NCI-H2107 (cell line): Measurements from ENCODE around the gene KBTBD3.
"Not testable (repeated sequence)": the region's sequence is repeated elsewhere in the genome, so short reads cannot be mapped to it uniquely, and the experiment has no call there.

Experiments used
- DNase-seq: peaks from one replicate; lab custom pipeline; 2025; lab: John Stamatoyannopoulos, UW

Gene KBTBD3

DNA sequence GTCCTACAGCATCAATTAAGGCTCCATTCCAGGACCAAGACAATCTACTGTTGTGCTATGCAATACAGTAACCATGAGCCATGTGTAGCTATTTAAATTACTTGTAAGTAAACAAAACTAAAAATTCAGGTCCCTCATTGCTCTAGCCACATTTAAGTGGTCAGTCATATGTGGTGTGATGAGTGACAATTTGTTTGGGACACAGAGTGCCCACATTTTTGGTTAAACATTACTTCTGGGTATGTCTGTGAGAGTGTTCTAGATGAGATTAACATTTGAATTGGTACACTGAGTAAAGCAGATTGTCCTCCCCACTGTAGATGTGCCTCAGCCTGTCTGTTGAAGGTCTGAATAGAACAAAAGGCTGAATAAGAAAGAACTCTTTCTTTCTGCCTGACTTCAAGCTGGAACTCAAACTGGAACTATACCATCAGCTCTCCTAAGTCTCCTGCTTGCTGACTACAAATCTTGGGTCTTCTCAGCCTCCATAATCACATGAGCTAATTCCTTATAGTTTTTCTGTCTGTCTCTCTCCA lies 15.8 kb downstream of the KBTBD3 start:
- DNase-seq = no peak

DNA sequence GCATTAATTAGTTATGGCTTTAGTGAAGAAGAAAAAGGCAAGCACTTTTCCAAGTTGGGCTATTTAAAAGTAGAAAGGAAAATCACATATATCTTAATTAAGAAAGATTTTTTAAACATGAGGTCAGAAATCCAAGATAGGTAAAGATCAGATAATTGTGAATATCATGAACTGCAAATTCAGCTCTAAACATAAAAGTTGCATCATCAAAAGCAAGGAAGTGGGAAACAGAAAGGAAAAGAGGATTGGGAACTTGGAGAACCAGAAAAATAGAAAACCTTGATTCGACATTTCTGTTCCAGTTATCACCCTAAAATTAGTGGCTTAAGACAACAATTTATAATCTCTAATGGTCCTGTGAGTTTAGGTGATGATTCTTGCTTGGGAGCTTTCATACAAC lies 17.5 kb downstream of the KBTBD3 start:
- DNase-seq = no peak

DNA sequence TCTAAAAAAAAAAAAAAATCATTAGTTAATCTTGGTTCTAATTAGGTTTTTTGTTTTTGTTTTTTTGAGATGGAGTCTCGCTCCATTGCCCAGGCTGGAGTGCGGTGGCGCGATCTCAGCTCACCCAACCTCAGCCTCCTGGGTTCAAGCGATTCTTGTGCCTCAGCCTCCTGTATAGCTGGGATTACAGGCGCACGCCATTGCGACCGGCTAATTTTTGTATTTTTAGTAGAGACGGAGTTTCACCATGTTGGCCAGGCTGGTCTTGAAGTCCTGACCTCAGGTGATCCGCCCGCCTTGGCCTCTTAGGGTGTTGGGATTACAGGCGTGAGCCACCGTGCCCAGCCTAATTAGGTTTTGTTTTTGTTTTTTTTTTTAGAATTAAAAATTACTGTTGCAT lies 18.8 kb downstream of the KBTBD3 start:
- not testable (repeated sequence) for DNase-seq

DNA sequence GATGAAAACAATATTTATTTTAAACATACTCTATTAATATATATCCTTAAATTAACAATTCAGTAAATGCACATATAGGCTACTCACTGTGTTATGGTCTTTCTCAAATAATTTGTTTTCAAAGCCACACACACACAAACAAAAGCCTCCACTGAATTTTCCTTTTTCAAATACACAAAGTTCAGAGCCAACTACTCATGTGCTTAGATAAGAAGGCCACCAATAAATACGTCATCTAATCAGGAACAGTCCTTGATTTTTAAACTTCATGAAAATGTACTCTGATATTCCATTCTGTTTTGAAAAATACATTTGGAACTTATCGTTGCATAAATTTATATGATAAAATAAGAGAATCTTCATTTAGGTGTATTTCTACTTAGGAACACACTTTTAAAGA lies 26.0 kb downstream of the KBTBD3 start:
- DNase-seq = no peak

DNA sequence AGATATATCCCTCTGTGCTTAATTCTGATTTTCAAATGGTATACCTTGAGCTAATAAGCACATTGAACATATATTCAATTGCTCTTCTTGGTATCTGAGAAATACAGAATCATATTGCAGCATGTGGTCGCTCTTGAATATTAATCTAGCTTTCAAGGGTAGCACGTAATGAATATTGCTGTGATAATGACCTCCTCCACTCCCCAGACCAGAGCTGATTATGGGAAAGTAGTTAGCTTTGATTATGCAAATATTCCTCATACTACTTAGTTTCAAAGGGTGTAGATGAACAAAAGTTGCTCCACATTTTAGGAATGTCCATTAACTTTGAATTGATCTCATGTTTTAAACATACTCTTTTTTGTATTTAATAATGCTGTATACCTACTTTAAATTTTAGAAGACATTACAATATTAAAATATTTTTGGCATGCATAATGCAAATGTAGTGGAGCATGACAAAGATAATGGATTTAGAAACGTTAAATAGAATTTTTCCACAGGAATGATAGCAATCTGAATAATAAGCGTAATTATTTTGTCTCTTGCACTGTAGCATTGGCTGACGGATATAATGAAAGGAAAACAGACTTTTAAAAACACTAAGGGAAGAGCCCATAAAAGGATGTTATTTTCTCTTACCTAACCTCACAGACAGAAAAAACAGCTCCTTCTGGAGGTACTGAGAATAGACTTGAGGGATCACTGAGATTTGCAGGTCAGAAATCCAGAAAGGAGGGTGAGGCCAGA lies 27.2 kb downstream of the KBTBD3 start:
- DNase-seq = no peak

DNA sequence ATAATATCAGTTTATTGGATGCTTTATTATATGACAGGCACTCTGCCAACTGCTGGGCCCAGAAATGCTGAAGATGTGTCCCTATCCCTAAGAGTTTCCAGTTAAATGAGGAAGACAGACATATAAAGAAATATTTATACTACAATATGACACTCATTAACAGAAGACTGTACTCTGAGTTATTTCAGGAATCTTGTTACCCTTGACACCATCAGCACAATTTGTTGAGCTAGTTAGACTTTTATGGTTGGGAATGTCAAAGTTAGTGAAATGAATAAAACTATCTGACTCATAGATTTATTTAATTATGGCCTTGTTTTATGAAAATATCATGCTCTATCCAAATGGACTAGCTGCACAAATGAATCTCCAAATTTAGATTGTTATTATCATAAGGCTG lies 29.5 kb downstream of the KBTBD3 start:
- no peak for DNase-seq

DNA sequence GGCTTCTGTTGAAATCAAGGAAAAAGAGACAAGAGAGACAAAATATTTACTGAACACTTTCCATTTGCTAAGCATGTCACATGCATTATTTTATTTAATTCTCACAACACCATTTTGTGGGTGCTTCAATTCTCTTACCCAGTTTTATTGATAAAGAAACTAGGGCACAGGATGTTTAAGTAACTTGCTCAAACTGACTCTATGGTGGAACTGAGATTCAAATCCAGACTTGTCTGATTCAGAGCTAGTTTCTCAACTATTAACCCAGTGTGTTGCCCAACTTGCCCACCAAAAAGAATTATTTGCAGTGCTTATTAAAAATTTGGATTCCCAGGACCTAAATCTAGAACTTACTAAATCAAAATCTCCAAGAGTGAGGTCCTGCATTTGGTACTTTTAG lies 33.6 kb downstream of the KBTBD3 start:
- no peak for DNase-seq

DNA sequence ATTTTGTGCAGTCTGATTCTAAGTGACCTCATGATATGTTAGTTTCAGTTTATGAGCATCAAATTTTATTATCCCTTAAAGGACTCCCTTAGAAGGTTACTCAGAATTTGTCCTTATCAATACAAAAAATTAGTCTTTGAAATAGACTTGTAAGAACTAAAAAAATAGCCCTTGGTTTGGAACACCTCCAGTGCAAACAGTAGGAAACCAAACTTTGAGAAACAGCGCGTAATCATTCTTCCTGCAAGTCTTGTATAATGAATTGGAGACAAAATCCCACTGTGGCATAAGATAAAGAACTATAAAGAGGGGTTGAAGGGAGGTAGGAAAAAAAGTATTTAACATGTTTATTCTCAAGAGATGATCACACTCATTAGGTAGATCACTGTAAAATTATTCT lies 44.3 kb downstream of the KBTBD3 start:
- no peak for DNase-seq

DNA sequence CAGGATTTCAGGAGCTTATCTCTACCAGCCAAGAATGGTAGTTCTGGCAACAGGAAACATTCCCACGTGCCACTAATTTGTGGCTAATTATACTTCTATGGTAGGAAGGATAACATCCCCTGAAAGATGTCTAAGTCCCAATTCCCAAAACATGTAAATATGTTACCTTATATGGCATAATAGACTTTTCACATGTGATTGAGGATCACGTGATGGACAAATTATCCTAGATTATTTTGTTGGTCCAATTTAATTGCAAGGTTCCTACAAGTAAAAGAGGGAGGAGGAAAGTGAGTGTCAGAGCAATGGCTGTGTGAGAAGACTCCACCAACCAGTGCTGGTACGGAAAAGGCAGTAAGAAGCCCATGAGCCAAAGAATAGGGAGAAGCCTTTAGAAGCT lies 45.2 kb downstream of the KBTBD3 start:
- DNase-seq = no peak

DNA sequence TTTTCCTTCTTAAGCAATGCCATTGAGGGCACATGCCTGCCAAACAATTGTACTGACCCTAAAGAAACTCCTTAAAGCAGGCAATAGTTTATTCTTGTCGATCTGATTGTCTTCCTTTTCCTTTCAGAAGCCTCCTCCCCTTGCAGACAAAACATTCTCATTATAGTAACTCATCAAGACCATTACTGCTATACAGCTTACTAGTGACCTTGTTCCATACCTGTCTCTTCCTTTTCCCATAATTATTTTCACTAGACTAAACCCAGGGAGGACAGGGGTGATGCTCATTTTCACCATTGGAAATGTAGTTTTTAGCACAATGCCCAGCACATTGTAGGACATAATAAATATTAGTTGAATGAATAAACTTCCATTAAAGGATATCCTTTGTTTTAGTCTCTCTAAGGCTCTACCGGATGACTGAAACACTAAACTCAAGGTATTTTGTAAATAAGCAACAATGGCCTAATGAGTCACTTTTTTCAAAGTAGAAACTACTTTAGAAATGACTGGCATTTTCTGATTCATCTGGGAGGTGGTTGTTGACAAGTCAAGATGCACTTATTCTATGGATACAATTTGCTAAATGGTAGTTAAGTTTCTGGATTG lies 45.8 kb downstream of the KBTBD3 start:
- DNase-seq = no peak

DNA sequence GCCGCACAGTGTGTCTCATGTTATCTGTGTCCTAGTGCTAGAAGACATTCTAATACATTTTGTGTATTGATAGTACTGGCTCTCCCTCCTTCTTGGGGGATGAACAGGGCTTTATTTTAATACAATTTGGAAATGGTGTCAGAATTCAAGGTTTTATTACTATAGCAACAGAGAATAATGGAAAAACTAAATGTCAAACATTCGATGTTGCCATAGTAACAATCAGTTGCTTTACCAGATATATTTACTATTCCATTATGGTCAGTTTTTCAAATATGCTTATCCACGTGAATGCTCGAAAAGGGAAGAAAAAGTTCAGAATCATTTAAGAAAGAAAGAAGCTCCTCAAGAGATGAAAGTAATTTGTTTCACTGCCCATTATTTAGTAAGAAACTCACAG lies 46.5 kb downstream of the KBTBD3 start:
- no peak for DNase-seq

DNA sequence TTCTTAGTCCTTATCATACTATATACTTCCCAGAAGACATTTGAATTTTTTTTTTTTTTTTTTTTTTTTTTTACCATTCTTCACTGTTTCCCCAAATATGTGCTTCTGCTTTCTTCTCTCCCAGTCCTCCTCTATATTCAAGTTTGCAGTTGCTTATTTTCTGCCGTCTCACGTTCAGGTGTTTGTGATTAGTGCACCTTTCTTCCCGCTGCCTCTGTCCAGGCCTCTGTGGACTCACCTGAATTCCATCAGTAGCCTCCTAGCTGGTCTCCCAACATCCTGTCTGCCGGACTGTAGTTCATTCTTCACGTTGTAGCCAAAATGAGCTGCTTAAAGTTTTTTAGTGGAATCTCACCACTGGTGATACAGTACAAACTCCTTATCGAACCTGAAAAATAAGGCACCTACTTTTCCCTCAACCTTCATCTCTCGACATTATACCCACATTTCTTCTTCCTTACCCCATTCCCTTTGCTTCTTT lies 54.3 kb downstream of the KBTBD3 start:
- DNase-seq = no peak

DNA sequence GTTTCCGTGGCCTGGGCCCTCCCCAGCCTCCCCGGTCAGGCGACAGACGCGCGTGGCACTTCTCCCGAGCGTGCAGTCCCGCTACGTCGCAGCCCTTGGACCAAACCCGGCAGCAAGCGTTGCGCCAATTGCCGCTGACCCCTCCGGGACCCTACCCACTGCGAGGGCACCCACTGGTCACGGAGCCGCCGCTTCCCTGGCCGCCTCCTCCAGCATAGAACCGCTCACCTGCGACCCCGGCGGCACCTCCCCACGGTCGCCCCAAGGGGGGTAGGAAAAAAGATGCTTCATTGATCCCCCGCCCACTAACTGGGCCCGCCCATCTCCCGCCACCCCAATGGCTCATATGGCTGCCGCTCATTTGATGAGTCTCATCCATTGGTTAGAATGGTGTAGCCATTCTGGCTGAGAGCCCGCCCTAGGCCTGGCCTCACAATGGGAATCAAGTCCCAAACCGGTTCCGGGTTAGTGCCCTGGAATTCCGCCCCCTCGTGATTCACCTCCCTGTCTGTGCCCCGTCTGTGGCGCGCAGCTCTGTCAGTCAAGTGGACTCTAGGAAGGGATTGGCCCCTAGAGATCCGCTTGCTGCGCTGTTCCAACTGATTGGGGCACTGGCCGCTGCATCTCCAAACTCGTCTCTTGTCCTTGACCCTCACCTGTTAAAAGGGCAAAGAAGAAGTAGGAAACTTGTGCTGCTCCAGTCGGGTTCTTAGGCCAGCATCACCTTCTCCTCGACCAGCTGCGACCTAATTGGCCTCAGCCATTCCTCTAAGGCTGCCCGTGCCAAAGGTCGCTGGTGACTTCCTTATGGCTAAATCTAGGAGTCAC lies 55.0 kb downstream of the KBTBD3 start, which contains the start of gene MSANTD4:
MSANTD4 (minus strand) TSS at position 274 of the 828 bp plus-strand sequence. CDS start 11,323 bp downstream, outside the sequence.
- peak; percentile 94 for DNase-seq

DNA sequence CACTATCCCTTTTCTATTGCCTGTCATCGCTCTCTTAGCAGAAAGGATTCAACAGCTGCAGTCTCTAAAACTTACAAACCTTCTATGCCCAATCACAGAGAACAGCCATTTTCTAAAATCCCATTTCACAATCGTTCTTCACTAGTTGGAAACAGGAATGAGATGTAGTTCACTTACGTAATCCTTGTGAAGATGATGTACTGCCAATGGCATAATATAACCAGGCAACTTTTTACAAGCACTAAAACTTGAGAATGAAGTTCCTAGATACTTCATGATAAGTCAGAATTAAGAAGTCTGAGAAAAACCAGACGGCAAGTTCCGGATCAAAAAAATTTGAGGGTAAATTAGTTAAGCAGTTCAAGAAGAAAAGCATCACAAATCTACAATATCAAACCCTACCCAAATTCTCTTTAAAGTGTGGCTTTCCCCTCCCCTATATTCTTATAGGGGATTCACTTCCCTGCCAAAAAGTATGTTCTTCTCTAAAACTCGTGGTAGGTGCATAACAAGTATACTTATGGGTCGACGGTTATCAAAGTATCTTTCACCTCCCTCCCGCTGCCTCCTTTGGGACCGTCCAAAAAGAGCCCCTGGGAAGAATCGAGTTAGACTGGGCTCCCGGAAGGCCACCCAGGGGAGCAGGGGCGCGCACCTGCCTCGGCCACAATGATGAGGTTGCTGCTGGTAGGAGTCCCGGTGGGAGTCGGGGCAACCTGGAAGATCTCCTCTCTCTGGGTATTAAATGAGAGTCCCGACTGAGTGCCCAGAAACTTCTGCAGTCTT lies 55.8 kb downstream of the KBTBD3 start:
- no peak for DNase-seq

DNA sequence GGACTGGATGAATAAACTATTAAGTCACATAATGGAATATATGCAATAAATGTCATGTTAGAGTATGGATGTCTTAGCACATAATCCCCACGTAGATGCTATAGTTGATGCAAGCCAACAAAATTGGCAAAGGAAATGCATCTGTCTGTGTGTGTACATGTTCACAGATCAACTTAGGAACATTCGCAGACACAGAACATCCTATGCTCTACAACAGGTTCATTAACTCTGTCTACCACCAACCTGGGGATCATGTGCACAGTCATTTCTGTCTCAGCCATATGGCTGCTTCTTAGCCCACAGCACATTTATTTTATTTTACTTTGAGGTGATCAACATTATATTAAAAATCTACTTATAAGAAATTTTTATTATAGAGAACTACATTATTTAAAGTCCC lies 60.1 kb downstream of the KBTBD3 start:
- DNase-seq = no peak

DNA sequence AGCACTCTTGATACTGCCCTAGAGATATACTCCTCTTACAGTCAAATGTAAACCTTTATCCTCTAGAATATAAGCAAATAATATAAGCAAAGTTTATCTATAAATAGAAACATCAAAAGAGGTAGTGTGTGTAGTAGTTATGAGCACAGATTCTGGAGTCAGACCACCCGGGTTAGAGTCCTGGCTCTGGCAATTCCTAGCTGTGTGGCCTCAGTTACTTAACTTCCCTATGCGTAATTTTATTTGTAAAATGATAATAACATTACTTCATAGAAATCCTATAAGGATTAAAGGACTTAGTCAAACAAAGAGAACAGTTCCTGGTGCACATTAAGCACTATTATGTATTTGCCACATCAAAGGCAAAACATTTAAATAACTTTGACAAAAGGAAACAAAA lies 62.1 kb downstream of the KBTBD3 start:
- DNase-seq = no peak

DNA sequence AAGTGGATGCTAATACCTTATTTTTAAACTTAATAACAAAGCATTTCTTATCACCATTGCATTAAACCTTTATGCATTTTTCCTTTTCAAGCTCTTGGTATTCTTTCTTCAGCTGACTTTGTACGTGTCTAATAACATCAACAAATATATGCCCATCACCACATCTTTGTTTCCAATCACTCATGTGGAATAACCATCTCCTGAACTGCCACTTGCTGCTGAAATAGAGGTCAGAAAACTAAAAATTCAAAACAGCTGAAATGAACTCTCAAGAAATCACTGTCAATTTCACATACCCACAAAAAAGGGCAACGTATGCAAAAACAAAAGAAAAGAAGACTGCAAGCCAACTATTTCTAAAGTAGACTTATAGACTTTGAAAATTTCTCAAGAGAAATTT lies 62.5 kb downstream of the KBTBD3 start:
- no peak for DNase-seq

DNA sequence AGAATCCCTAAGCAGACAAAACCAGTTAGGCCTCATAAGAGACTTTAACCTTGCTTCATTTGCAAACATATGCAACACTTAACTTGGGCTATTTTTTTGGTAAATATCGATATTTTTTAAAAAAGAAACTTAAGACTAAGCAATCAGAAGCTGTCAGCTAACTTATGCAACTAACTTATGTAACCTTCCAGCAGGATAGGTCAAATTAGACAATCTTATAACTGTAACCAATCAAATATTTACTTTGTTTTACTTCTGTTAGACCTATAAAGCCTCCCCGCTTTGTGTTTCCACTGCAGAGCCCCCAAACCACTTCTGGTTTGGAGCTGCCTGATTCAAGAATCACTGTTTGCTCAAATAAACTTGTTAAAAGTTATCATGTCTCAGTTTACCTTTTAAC lies 63.1 kb downstream of the KBTBD3 start:
- DNase-seq = no peak

DNA sequence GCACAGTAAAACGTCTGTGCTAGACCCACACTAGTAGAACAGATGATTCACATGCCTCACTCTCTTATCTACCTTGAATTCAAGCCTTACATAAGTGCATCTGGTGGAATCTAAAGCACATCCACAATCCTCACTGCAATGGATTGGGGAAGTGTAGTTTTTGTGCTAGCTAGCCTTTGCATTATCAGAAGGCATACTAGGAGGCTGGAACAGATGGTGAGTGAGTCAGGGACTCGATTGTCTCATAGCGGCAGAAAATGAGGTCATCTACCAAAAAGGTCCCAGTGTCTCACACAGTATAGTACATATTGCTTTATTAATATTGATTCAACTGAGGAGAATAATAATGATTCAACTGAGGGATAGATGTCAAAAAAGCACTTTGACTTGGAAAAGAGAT lies 64.4 kb downstream of the KBTBD3 start:
- DNase-seq = no peak

DNA sequence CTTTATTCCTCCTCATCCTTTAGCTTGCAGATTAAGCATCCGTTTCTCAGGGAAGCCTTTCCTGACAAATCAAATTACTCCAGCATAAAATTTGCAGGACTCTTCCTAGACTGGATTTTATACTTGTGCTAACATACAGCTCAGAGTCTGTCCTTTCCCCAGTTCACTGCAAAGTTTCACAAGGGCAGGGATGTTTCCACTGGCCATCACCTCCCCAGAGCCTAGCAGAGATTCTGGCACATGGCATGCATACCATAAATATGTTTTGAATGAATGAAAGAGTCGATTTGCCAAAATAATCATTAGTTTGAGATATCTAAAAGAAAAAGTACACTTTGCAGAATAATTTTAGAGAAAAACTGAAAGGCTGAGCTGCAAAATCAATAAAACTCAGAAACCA lies 65.7 kb downstream of the KBTBD3 start:
- no peak for DNase-seq

DNA sequence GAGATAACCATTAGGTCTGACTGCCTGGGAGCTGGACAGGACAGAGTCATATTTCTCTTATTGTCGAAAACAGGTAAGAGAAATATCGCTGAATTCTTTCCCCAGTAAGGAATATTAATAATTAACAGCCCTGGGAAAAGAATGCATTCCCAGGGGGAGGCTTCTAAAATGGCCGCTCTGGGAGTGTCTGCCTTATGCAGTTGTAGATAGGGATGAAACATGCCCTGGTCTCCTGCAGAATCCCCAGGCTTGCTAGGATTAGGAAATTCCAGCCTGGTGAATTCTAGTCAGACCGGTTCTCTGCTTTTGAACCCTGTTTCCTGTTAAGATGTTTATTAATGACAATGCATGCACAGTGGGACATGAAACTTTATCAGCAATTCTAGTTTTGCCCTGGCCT lies 74.1 kb downstream of the KBTBD3 start:
- DNase-seq = not testable (repeated sequence)
